CD4-positive, alpha-beta T cell treated with Interferon alpha-2 for 1 hour (primary cell): ENCODE measurements around the gene SPOCK1.
"Not testable (repeated sequence)": the region's sequence is repeated elsewhere in the genome, so short reads cannot be mapped to it uniquely, and the experiment has no call there.

Experiments
- DNase-seq, 2 donors: peaks; one replicate each; pipeline ENCODE4 v3.0.0-alpha.2; 2020 to 2022

Gene SPOCK1

DNA sequence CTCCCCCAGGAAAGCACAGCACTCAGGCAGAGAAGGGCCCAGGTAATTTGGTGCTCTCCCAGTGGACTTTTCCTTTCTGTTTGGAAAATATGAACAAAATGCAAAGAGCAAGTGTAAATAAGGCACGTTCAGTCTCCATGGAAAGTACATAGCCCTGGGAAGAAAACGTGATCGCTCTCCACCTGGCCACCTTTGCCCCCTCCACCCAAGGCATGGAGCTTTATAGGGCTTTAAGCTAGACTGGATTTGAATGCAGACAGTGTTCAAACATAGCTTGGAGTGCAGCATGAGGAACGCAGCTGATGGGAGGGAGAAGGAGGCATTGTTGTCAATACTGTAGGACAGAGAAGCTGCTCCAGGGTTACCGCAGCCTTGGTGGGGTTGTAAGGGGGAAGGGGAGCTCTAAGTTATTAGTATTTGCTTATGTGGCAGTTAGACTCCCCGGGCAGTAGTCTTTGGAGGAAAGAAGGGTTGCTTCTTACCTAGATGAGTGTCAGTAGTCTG, 500.2 kb downstream of the SPOCK1 start:
- DNase-seq: no peak

DNA sequence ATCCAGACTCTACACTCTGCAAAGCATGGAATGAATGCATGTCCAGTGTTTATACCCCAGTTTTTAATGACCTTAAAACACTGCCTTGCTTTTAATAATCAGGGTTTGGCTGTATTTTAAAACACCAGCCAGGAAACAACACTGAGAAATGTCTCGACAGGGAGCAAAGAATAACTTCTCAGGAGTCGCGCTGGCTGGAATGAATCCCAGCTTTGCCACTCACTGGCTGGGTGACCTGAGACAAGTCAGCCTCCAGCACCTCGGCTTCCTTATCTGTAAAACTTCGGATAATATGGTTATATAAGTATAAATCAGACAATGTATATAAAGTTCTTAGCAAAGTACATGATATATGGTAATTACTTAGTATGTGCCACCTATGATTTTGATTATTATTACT, 505.0 kb downstream of the SPOCK1 start:
- no peak for DNase-seq

DNA sequence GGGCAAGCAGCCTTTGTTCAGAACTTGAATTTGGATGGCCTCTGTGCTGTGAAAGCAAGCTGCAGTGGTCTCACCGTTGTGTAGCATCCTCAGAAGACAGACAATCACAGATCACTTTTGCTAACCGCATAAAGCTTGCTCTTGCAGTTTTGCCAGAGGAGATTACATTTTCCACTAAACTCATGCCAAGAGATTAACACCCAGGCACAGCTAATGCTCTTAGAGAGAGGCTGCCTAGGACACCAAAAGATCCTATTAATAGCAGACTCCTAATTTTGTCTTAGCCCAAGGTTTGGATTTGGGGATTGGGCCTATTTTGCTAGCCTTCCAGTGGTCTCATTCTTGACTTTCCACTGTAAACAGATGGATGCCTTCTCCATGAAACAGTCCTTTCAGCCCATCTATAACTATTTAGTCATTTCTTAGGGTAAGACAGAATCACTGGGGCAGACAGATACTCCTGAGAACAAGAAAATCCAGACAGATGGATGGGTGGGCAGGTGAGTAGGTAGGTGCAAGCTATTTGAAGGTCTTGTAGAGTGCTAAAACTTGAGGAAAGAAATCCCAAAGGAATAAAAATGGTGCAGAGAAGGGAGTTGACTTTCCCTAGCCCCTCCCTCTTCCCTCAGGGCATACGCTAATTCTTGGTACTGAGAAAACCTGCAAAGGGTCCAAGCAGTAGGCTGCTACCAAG, 506.2 kb downstream of the SPOCK1 start:
- no peak for DNase-seq

DNA sequence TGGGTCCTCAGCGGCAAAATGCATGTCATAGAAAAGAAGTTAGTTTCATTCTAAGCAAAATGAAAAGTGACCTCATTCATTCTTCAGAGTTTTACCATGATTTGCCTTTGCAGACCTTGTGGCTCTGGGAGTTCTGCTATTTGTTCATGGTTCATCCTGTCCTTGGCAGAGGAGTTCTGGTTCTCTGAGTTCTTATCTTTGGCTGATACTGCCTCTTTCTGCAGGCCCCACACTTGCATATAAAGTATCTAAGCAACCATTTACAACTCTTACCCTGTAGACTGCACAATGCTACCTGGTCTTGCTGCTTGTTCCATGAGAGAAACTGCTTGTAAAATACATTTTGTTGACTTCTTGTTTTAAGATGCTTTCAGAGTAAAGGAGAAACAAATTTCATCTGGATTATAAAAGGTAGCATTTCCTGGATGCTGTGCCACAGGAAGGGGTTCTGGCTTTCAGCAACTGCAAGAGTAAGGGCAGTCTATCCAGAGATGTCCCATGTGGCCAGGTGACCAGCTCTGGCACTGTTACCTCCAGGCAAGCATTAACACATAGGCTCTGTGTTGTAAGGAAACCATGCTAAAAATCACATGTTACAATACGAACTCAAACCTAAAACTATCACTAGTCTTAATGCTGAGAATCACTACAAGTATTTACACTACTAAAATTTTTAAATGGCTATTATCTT, 513.2 kb downstream of the SPOCK1 start:
- DNase-seq: no peak

DNA sequence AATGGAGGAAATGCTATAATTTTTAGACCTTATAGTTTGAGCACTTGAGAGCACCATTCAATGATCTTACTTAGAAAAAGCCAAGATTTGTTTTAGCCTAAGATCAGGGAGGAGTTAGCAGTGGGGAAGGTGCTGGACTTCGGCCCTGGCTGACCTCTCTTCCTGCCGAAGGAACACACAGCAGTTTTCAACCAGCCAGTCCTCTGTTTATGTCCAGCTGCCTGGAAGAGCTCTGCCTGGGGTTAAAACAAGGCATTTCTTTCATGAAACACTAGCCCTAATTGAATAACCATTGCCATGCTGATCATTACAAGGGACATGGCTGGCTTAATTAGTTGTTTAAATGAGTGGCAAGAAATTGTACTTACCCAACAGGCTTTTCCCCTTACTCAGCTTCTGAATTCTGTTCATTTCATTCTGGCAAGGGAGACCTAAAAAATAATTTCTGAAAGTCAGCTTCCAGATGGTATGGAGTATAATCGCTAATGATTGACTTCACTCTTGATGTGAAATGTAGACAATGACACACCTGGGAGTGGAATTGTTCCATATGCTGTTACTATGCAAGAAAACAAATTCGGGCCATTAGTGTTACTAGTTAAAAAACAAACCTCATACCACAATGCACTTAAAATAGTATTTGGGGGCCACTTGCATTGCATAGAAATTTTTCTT, 514.2 kb downstream of the SPOCK1 start:
- no peak for DNase-seq

GRCh38 chr5:136981936-136982335, 517.2 kb downstream of the SPOCK1 start:
- DNase-seq: no peak

DNA sequence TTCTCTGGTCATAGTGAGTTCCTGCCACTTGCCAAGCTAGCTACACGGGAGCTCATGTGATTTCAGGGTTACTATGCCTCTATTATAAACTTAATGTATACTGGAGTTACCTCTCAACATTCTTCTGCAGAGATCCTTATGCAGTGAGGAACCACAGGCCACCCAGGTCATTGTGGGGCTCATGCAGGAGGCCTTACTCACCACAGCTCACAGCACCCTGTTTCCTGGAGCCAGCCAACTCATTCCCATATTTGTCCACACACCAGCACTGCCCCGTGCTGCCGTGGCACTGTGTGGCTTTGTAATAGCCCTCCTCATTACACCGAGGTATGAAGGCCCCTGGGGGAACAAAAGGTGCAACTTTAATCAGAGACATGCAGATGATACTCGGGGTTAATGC, 520.0 kb downstream of the SPOCK1 start:
- no peak for DNase-seq

- DNase-seq: no peak
Measured at GRCh38 chr5:136963504-136963903, 535.6 kb downstream of the SPOCK1 start.

DNA sequence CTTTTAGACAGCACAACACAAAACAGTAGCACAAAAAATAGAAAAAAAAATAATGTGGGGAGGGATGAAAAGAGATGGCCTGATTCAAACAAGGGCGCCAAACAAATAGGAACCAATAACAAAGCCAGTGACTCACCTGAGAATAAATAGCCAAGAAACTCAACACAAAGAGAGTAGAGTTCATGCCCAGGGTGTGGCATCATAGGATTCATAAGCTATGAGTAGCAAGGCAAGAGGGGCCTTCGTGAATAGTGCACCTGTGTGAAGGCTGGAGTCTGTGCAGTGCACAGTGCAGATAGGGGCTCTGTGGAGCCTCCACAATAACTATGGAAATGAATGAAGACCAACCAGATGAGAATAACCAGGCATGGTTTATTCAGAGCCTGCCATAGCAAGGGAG, 541.7 kb downstream of the SPOCK1 start:
- DNase-seq: no peak

DNA sequence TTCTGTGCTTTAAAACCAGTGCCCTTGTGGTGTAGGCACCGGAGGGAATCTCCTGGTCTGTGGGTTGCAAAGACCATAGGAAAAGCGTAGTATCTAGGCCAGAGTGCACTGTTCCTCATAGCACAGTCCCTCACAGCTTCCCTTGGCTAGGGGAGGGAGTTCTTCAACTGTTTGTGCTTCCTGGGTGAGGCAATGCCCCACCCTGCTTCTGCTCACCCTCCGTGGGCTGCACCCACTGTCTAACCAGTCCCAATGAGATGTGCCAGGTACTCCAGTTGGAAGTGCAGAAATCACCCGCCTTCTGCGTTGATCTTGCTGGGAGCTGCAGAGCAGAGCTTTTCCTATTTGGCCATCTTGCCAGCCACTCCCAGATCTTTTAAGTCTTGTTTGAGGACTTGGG, 545.0 kb downstream of the SPOCK1 start:
- DNase-seq: not testable (repeated sequence)

GRCh38 chr5:136953346-136954069, 545.6 kb downstream of the SPOCK1 start:
- not testable (repeated sequence) for DNase-seq

GRCh38 chr5:136927571-136927970, 571.6 kb downstream of the SPOCK1 start:
- DNase-seq: no peak

DNA sequence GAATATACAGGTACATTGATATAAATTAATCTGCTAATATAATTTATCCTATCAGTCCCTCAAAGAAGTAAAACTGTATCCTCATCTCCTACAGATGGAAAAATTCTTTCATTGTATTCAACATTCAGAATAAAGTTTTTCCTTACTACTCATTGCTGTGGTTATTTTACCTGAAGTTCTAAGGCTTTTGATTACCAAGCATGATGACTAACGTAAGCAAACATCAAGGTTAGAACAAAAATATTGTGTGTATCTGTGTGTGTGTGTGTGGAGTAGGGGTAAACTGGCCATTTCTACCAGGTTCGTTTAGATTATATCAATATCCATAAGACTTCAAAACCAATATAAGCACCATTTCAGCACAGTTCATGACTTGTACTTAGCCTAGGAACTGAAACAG, 573.1 kb downstream of the SPOCK1 start:
- DNase-seq: no peak
